Measurements from ENCODE around the gene BICD1. TPM values are rescaled to one million over a fixed set of nuclear protein-coding genes. Genes with fewer than 3 reads are reported as not detected.

The BICD1 gene
- total and polyA plus RNA-seq, 2 donors (not counting 3 experiments of a cell fraction or from before 2014, with no cell fraction given) = 12.2 to 51.0 TPM

DNA sequence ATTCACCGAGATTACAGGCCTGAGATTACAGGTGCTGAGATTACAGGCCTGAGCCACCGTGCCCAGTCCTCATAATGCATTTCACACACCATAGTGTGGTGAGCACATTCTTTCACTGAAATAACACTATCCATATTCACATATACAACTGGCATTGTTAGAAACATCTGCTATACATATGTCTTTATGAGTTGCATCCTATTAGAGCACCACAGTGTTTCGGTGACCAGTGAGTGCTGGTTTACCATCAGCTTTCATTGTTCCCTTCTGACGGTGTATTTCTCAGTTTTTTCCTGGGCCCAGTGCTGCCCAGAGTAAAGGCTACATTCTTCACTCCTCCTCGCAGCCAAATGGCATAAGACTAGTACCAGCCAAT lies 196.5 kb downstream of the BICD1 start:
- dilution Hi-C loops (cut with MboI; ENCODE audit: extremely low pct_ligation_motif_present, low sequenced_read_pairs) = no loop called here
- no peak for DNase-seq (ENCODE audit: low read depth, low spot score)
- Histone ChIP-seq H3K27me3 (ENCODE audit: control insufficient read depth in 2 of 2, insufficient read depth in 2 of 2, low read length in 2 of 2) (no peaks in the 10 kb centered on the region), H3K36me3 (ENCODE audit: control insufficient read depth in 2 of 2, extremely low read depth in 1 of 2, insufficient read depth in 2 of 2, low read length in 2 of 2) (peaks cover 2 to 4% of the 10 kb centered on the region in 2 experiments), H3K9me1 (replicated peaks; ENCODE audit: control insufficient read depth, extremely low read depth, insufficient read depth, low read length) (no peaks in the 10 kb centered on the region), H3K9ac (replicated peaks; ENCODE audit: extremely low read depth, insufficient read depth, low read length) (no peak overlapping the region), H3K4me3 (replicated peaks in 1 of 3; ENCODE audit: insufficient read depth in 1 of 3, low read depth in 1 of 3, low read length in 3 of 3) (no peak overlapping the region), H4K20me1 (replicated peaks; ENCODE audit: control insufficient read depth, extremely low read depth, insufficient read depth, low read length) (no peaks in the 10 kb centered on the region), H3K27ac (ENCODE audit: insufficient read depth, low read depth, low read length) (no peak overlapping the region), H2AFZ (ENCODE audit: low read depth, low read length) (no peak overlapping the region), H3K4me2 (ENCODE audit: insufficient read depth, low read length) (no peak overlapping the region), H3K9me3 (replicated peaks; ENCODE audit: control insufficient read depth, insufficient read depth, low read length) (no peaks in the 10 kb centered on the region), H3K4me1 (ENCODE audit: control insufficient read depth, extremely low read depth, insufficient read depth, low read length) (no peaks in the 10 kb centered on the region), H3K79me2 (ENCODE audit: control insufficient read depth, insufficient read depth, low read length) (no peaks in the 10 kb centered on the region)
- CTCF ChIA-PET = interaction anchor here (1.2 kb wide), 1 partner anchor 243 kb away, joined by 6 read pairs; no protein-coding TSS in a partner anchor
- TF ChIP-seq POLR2A (IDR thresholded peaks at IDR 0.05; ENCODE audit: low read depth, low read length) = no peak
- TF ChIP-seq JUN (IDR thresholded peaks at IDR 0.05; ENCODE audit: borderline replicate concordance, insufficient read depth, insufficient read length, low read depth) = no peak
- no peak for TF ChIP-seq POLR2AphosphoS5 (IDR thresholded peaks at IDR 0.05; ENCODE audit: insufficient read depth, low read depth, low read length)
- no peak for TF ChIP-seq GATA2 (IDR thresholded peaks at IDR 0.05; ENCODE audit: insufficient read depth, insufficient read length, low read depth, low read length)
- TF ChIP-seq MYC (IDR thresholded peaks at IDR 0.05; ENCODE audit: low read depth, low read length) = no peak
- no peak for TF ChIP-seq EZH2 (IDR thresholded peaks at IDR 0.05; ENCODE audit: borderline replicate concordance, low read depth, low read length, severe bottlenecking)
- TF ChIP-seq, protein P1, sequence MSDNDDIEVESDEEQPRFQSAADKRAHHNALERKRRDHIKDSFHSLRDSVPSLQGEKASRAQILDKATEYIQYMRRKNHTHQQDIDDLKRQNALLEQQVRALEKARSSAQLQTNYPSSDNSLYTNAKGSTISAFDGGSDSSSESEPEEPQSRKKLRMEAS (IDR thresholded peaks at IDR 0.05; ENCODE audit: insufficient read depth, insufficient read length) = no peak
- TF ChIP-seq, protein P2, sequence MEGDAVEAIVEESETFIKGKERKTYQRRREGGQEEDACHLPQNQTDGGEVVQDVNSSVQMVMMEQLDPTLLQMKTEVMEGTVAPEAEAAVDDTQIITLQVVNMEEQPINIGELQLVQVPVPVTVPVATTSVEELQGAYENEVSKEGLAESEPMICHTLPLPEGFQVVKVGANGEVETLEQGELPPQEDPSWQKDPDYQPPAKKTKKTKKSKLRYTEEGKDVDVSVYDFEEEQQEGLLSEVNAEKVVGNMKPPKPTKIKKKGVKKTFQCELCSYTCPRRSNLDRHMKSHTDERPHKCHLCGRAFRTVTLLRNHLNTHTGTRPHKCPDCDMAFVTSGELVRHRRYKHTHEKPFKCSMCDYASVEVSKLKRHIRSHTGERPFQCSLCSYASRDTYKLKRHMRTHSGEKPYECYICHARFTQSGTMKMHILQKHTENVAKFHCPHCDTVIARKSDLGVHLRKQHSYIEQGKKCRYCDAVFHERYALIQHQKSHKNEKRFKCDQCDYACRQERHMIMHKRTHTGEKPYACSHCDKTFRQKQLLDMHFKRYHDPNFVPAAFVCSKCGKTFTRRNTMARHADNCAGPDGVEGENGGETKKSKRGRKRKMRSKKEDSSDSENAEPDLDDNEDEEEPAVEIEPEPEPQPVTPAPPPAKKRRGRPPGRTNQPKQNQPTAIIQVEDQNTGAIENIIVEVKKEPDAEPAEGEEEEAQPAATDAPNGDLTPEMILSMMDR (IDR thresholded peaks at IDR 0.05; ENCODE audit: extremely low read depth in 1 of 2, insufficient read depth in 1 of 2, low read depth in 1 of 2, low read length in 2 of 2) = no peak
- no peak for TF ChIP-seq FOS (IDR thresholded peaks at IDR 0.05; ENCODE audit: borderline replicate concordance, insufficient read depth, low read length)
- intact Hi-C loops (cut with micrococcal nuclease) = loop anchor here (5.0 kb wide), 2 partner anchors 41 to 901 kb away; no protein-coding TSS in a partner anchor
- FAIRE-seq = no peak
- POLR2A ChIA-PET = no interaction called here
- no TSS peak for BruUV-seq (replicated peaks)
